K562 (cell line): ENCODE measurements around the gene CERS6. TPM values are rescaled to one million over a fixed set of nuclear protein-coding genes. Genes with fewer than 3 reads are reported as not detected.
A peak's percentile ranks its signal among the peaks of the same experiment; 100 is the strongest.

ENCODE experiments used
- EZH2 ChIP-seq: IDR thresholded peaks from 2 replicates; pipeline ENCODE4 v1.6.1; 2012; ENCODE audit warnings: low read depth, mild to moderate bottlenecking, inconsistent platforms, low read length, borderline replicate concordance
- HBP1 ChIP-seq: fragments of 450-650 bp; formaldehyde crosslinking; IDR thresholded peaks from 2 replicates; pipeline ENCODE4 v1.4.0; 2022; ENCODE audit warnings: missing genetic modification characterization
- MECOM ChIP-seq: fragments of 250-450 bp; sonication (Bioruptor Pico); IDR thresholded peaks from 2 replicates; pipeline ENCODE4 v1.8.0; 2022; ENCODE audit warnings: inconsistent platforms
- NCOR1 ChIP-seq: fragments of 450-650 bp; IDR thresholded peaks from 2 replicates; pipeline ENCODE4 v1.6.1; 2016; ENCODE audit warnings: mild to moderate bottlenecking, moderate library complexity
- NFXL1 ChIP-seq: fragments of 450-650 bp; formaldehyde crosslinking; IDR thresholded peaks from 2 replicates; pipeline ENCODE4 v1.4.0; 2021; ENCODE audit warnings: mild to moderate bottlenecking
- PTTG1 ChIP-seq: fragments of 450-650 bp; IDR thresholded peaks from 2 replicates; pipeline ENCODE4 v1.6.1; 2016; ENCODE audit warnings: low read depth, mild to moderate bottlenecking, missing genetic modification characterization, missing compliant biosample characterization
- RERE ChIP-seq: sonication (generic); formaldehyde crosslinking; IDR thresholded peaks from 2 replicates; pipeline ENCODE4 v1.8.0; 2023; ENCODE audit warnings: missing genetic modification reagents, mild to moderate bottlenecking, borderline replicate concordance
- SMC3 ChIP-seq: conservative IDR thresholded peaks from 2 replicates; pipeline ENCODE4 v1.6.1; 2011; ENCODE audit warnings: low read depth, low read length, improper control_type of control experiment; ENCODE audit not compliant: insufficient read depth
- ZBTB11 ChIP-seq, 3 experiments: fragments of 200-800 bp in 1 of 3; fragments of 250-450 bp in 1 of 3; fragments of 450-650 bp in 1 of 3; sonication (Bioruptor Pico) in 1 of 3; sonication (Bioruptor generic) in 1 of 3; formaldehyde crosslinking in 1 of 3; IDR thresholded peaks; 2 replicates each; pipeline versions ENCODE4 v1.6.1 to v1.8.0; 2016 to 2022; ENCODE audit warnings: mild to moderate bottlenecking in 2 of 3, missing genetic modification characterization in 2 of 3, missing compliant biosample characterization in 1 of 3, moderate library complexity in 1 of 3
- ZBTB5 ChIP-seq: fragments of 450-650 bp; IDR thresholded peaks from 2 replicates; pipeline ENCODE4 v1.6.1; 2017; ENCODE audit warnings: antibody characterized with exemption
- ZFP30 ChIP-seq: fragments of 250-450 bp; sonication (Bioruptor Pico); IDR thresholded peaks from 2 replicates; pipeline ENCODE4 v1.8.0; 2022; ENCODE audit warnings: moderate library complexity, mild to moderate bottlenecking, inconsistent platforms, borderline replicate concordance
- ZNF717 ChIP-seq: fragments of 250-450 bp; sonication (Bioruptor Pico); IDR thresholded peaks from 2 replicates; pipeline ENCODE4 v1.5.0; 2021
- ZNF778 ChIP-seq: fragments of 450-650 bp; formaldehyde crosslinking; IDR thresholded peaks from 2 replicates; pipeline ENCODE4 v1.4.0; 2020; ENCODE audit warnings: mild to moderate bottlenecking, moderate library complexity
- polyA plus RNA-seq, 8 experiments: library from polyadenylated mRNA; depleted of rRNA in 4 of 8; stranded (reverse) in 5 of 8; unstranded in 3 of 8; fragments of >200 nt; fragmentation: Nextera tagmentation in 2 of 8; fragmentation: Illumina TruSeq in 1 of 8; extraction: Ambion mirVana in 2 of 8; extraction: Trizol in 1 of 8; gene quantifications; 2 replicates each; pipeline versions ENCODE4 v1.2.1 to v1.2.3, GENCODE V29; 2011 to 2014; ENCODE audit warnings: inconsistent platforms in 1 of 8, missing spikeins in 1 of 8
- total RNA-seq, 7 experiments: library from RNA; depleted of rRNA in 6 of 7; stranded (reverse); fragments of >200 nt in 6 of 7; fragmentation: Illumina TruSeq in 2 of 7; extraction: Trizol in 2 of 7; gene quantifications; 2 replicates each; pipeline versions ENCODE4 v1.2.1 to v1.2.3, GENCODE V29; 2011 to 2021; ENCODE audit warnings: low replicate concordance in 1 of 7

The CERS6 gene
- total and polyA plus RNA-seq, 9 of the 15 experiments (the other 6 are each of a cell fraction or from before 2014, with no cell fraction given): 1.6 to 13.6 (median 11.4) TPM

GRCh38 chr2:168685600-168686451, 229.8 kb downstream of the CERS6 start (continued):
- TF ChIP-seq NCOR1: peak; percentile 64
- TF ChIP-seq ZNF717 (CRISPR knock-in tag): no peak
- no peak for TF ChIP-seq ZBTB11 (CRISPR knock-in tag; IDR thresholded peaks at IDR 0.05)
- no peak for TF ChIP-seq SMC3
- no peak for TF ChIP-seq ZBTB5
- no peak for TF ChIP-seq NFXL1
- no peak for TF ChIP-seq PTTG1 (tag)
- TF ChIP-seq ZFP30 (CRISPR knock-in tag): no peak
- TF ChIP-seq RERE (CRISPR knock-in tag): no peak
- no peak for TF ChIP-seq ZNF778 (CRISPR knock-in tag)
- TF ChIP-seq MECOM (CRISPR knock-in tag): 0 out of 2 replicates have a peak, but pooled peaks have one; percentile 4
- no peak for TF ChIP-seq EZH2
- no peak for TF ChIP-seq HBP1 (CRISPR knock-in tag)
